ENCODE measurements around the gene OGT. TPM values are rescaled to one million over a fixed set of nuclear protein-coding genes. Genes with fewer than 3 reads are reported as not detected.

The OGT gene
- total RNA-seq, 4 donors from 2014 or later = 168 to 233 (median 191) TPM

DNA sequence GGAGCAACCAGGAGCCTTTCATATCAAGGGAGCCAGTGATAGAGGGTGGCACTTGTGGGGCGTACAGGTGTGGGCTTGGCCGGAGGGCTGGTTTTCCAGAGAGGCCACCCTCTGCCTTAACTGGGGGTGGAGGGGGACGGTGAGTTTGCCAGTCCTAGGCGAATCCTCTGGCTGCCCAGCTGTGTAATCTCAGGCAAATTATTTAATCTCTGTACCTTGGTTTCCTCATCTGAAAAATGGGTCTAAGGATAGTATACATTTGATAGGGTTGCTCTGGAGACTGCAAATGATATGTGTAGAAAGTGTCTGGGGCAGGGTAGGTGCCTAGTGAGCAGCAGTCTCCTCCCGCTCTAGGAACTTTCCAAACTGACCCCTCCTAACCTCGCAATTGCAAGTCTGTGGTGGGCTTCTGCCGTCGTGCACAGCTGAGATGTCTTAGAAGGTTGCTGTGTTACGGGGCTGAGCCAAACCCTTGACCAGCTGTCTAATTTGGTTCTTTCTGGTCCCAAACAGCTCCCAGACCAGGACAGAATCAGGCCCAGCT lies 89.2 kb downstream of the OGT start:
- TF ChIP-seq, protein P1, sequence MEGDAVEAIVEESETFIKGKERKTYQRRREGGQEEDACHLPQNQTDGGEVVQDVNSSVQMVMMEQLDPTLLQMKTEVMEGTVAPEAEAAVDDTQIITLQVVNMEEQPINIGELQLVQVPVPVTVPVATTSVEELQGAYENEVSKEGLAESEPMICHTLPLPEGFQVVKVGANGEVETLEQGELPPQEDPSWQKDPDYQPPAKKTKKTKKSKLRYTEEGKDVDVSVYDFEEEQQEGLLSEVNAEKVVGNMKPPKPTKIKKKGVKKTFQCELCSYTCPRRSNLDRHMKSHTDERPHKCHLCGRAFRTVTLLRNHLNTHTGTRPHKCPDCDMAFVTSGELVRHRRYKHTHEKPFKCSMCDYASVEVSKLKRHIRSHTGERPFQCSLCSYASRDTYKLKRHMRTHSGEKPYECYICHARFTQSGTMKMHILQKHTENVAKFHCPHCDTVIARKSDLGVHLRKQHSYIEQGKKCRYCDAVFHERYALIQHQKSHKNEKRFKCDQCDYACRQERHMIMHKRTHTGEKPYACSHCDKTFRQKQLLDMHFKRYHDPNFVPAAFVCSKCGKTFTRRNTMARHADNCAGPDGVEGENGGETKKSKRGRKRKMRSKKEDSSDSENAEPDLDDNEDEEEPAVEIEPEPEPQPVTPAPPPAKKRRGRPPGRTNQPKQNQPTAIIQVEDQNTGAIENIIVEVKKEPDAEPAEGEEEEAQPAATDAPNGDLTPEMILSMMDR (IDR thresholded peaks at IDR 0.05; ENCODE audit: low read depth) = no peak

DNA sequence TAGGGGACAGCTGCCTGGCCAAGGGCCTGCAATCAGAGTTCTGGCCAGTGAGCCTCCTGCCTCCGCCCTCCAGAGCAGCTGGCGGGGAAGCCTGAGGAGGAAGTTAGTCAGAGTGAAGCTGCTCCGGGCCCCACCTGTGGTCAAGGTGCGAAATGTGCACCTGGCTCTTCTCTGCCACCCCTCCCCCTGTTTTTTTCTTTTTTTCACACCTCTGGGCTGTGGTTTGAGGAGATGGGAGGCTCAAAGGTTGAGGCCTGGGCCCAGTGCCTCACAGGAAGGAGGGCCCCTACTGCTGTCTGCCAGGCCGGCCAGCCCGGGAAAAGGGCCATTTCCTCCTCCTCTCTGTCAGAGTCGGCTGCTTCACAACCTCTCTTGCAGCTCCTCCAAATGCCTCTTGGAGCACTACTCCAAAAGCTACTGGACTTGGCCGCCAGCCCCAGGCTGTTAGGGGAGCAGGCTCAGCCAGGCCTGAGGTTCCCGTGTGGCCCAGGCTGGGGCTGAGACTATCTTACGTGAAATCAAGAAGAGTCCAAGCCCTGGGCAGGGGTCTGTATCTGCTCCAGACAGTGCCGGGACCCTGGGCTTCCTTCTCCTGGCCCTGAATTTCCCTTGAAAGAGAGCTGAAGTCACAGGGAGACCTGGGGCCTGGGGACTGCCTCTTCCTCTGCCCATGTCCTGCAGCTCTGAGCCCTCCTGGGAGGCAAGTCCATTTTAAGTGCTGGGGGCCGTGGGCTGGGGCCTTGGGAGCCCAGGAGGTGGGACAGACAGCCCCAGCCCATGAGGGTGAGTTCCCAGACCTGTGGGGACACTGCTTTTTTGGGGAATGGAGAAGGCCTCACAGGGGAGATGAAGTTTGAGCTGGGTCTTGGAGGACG lies 89.9 kb downstream of the OGT start:
- TF ChIP-seq, protein P1 (IDR thresholded peaks at IDR 0.05; ENCODE audit: low read depth) = no peak

GRCh38 chrX:71623714-71624113 lies 90.8 kb downstream of the OGT start:
- TF ChIP-seq, protein P1 (IDR thresholded peaks at IDR 0.05; ENCODE audit: low read depth) = no peak

DNA sequence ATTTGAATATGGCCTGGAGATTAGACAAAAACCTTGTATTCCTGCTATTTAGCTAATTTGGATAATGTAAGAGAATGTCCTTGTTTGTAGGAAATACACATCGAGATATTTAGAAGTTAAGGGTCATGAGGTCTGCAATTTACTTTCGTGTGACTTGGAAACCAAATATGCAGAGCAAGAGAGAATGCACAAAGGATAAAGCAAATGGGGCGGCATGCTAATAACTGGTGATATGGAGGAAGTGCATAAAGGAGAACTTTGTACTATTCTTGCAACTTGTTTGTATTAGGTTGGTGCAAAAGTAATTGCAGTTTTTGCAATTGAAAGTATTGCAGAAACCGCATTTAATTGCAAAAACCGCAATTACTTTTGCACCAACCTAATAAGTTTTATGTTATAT lies 92.6 kb downstream of the OGT start:
- TF ChIP-seq, protein P1 (IDR thresholded peaks at IDR 0.05; ENCODE audit: low read depth) = no peak

Small RNAs within 50 kb of the gene (small RNA-seq; reads per million reads assigned to genes)
- gene RF00019 = 0.49 reads per million

Other genes starting within 250 kb of the OGT start
- 100 to 1,000 TPM; 127 to 235 (median 227) TPM for gene NONO, start 249.5 kb upstream of the OGT start, total RNA-seq
- gene ITGB1BP2, start 231.4 kb upstream of the OGT start, total RNA-seq = 1 to 10 TPM; 1.5 to 4.6 (median 2.2) TPM
- gene TAF1, start 166.7 kb upstream of the OGT start, total RNA-seq = 10 to 100 TPM; 53.5 to 80.4 (median 64.8) TPM
- 1 to 10 TPM; 4.1 to 5.7 (median 5.1) TPM for gene GCNA, start 45.3 kb downstream of the OGT start, total RNA-seq
- not detected for gene CXCR3, start 85.4 kb downstream of the OGT start, total RNA-seq
- not detected for gene CXorf49, start 185.2 kb downstream of the OGT start, total RNA-seq
- not detected for gene CXorf49B, start 230.2 kb downstream of the OGT start, total RNA-seq